Activated T-helper 17 cell treated with anti-CD3 and anti-CD28 coated beads, Interleukin-2, amount 50 U/mL, for 72 hours (primary cell): ENCODE results near the gene PTPRM. TPM values are rescaled to one million over a fixed set of nuclear protein-coding genes. Genes with fewer than 3 reads are reported as not detected.

Experiments used
- ATAC-seq: fragments of 150-1000 bp; cut with Tn5 transposase; replicated peaks from 2 replicates; pipeline ENCODE4 v1.10.0; 2021; ENCODE audit warnings: mild to moderate bottlenecking, moderate library complexity
- H3K27ac Mint-ChIP-seq: one replicate; pipeline ENCODE4 v1.8.0; 2022; ENCODE audit warnings: mixed read lengths
- H3K27me3 Mint-ChIP-seq: one replicate; pipeline ENCODE4 v1.8.0; 2022; ENCODE audit warnings: mixed read lengths
- H3K36me3 Mint-ChIP-seq: one replicate; pipeline ENCODE4 v1.8.0; 2022; ENCODE audit warnings: low read depth, mild to moderate bottlenecking, mixed read lengths
- H3K4me1 Mint-ChIP-seq: one replicate; pipeline ENCODE4 v1.8.0; 2022; ENCODE audit warnings: mixed read lengths
- H3K4me3 Mint-ChIP-seq: one replicate; pipeline ENCODE4 v1.8.0; 2022; ENCODE audit warnings: mild to moderate bottlenecking, mixed read lengths
- H3K9me3 Mint-ChIP-seq: one replicate; pipeline ENCODE4 v1.8.0; 2022; ENCODE audit warnings: mixed read lengths
- total RNA-seq, 2 donors: library from RNA; stranded (reverse); gene quantifications; one replicate each; pipeline ENCODE4 v1.2.3, GENCODE V29; 2022

PTPRM gene
- total RNA-seq, 2 donors from 2014 or later, result 7.5 to 24.5 TPM

DNA sequence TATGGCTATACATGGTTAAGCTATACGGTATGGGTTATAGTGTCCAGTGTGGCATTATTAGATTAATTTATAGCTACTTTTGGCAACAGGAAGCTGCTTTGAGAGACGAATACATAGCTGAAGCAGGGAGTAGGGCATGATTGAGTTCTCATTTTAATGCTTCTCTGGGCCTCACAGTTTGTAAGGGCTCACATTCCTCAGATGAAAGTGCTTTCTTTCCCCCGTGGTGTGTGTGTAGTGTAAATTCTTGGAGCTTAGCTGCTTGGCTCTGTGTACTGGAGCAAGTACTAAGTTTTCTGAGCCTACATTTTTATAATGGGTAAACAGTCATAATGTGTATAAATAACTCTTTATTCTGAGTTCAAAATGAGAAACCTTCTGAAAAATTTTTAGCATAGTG, 173.7 kb downstream of the PTPRM start:
- Mint-ChIP-seq H3K27me3 (no peaks in the 10 kb centered on the region), H3K9me3 (peaks cover 5% of the 10 kb centered on the region), H3K4me3 (no peak overlapping the region), H3K36me3 (no peaks in the 10 kb centered on the region), H3K4me1 (no peaks in the 10 kb centered on the region), H3K27ac (no peak overlapping the region)
- no peak for ATAC-seq

DNA sequence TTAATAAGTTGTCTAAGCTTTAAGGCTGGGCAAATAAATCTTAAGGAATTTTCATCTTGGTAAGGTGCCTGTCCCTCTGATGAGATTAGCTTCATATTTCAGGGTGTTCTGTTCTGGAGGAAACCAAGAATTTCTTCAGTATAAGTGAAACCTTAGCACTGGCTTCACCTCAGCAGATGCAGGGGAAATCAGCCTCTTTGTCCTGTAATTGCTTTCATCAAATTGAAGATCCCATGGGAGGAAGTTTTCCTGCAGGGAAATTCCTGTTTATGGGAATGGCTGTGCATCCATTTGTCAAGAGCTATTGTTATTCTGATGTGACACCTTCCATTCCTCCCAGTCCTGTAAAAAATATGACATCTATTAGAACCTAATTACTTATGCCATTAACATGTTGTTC, 174.5 kb downstream of the PTPRM start:
- Mint-ChIP-seq H3K27me3 (no peaks in the 10 kb centered on the region), H3K27ac (no peak overlapping the region), H3K9me3 (peaks cover 7% of the 10 kb centered on the region), H3K4me1 (peaks cover under 1% of the 10 kb centered on the region), H3K4me3 (no peak overlapping the region), H3K36me3 (no peaks in the 10 kb centered on the region)
- no peak for ATAC-seq

DNA sequence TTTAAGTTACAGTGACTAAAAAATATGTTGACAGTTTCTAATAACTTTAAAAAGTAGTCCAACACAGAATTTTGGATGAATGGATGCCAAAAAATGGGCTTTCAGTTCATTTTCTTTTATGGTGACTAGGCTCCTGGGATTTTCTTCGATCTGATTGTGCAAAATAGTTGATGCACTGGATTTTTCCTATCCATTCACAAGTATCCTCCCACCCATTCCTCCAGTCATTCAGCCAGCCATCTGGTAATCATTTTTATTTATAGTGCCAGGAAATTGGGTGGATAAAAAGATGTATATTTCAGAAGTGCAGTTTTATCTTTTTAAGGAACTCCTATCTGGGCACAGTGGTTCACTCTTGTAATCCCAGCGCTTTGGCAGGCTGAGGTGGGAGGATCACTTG, 175.1 kb downstream of the PTPRM start:
- no peak overlapping the region for H3K27ac Mint-ChIP-seq
- no peaks in the 10 kb centered on the region for H3K27me3 Mint-ChIP-seq
- H3K4me1 Mint-ChIP-seq, result peaks cover 5% of the 10 kb centered on the region
- H3K36me3 Mint-ChIP-seq, result no peaks in the 10 kb centered on the region
- peaks cover 7% of the 10 kb centered on the region for H3K9me3 Mint-ChIP-seq
- H3K4me3 Mint-ChIP-seq, result no peak overlapping the region
- no peak for ATAC-seq

DNA sequence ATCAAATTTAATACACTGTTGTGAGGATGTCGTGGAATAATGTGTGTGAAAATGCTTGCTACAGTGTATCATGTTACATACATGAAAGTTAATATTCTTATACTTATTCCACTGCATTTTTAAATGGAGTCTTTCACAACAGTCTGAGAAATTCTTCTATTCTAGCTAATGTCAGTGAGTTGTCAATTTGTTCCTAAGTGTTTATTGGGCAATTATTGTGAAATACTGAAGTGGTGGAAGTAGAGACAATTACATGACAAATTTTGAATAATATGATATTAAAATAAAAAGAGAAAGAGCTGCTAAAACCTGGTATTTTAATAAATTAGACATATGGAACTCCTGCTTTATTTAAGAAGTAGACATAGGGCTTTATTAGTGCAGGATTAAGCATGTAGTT, 176.1 kb downstream of the PTPRM start:
- ATAC-seq, result no peak
- no peaks in the 10 kb centered on the region for H3K36me3 Mint-ChIP-seq
- H3K27ac Mint-ChIP-seq, result no peak overlapping the region
- peaks cover 5% of the 10 kb centered on the region for H3K4me1 Mint-ChIP-seq
- H3K9me3 Mint-ChIP-seq, result peaks cover 7% of the 10 kb centered on the region
- H3K4me3 Mint-ChIP-seq, result no peak overlapping the region
- no peaks in the 10 kb centered on the region for H3K27me3 Mint-ChIP-seq

DNA sequence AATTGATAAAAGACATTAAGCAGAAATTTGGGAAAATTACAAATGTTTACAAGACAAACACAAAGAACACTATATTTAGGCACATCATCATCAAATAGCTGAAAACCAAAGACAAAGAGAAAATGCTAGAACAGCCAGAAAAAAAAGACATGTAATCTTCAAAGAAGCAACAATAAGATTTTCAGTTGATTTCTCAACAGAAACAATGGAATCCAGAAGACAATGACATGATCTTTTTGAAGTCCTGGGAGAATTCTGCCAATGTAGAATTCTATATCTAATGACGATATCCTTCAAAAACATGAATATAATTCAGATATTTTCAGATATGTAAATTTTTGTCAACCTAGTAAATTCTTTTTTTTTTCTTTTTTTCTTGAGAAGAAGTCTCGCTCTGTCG, 179.0 kb downstream of the PTPRM start:
- Mint-ChIP-seq H3K4me3 (no peak overlapping the region), H3K36me3 (no peaks in the 10 kb centered on the region), H3K4me1 (peaks cover 5% of the 10 kb centered on the region), H3K27me3 (no peaks in the 10 kb centered on the region), H3K9me3 (peaks cover 7% of the 10 kb centered on the region), H3K27ac (no peak overlapping the region)
- no peak for ATAC-seq

DNA sequence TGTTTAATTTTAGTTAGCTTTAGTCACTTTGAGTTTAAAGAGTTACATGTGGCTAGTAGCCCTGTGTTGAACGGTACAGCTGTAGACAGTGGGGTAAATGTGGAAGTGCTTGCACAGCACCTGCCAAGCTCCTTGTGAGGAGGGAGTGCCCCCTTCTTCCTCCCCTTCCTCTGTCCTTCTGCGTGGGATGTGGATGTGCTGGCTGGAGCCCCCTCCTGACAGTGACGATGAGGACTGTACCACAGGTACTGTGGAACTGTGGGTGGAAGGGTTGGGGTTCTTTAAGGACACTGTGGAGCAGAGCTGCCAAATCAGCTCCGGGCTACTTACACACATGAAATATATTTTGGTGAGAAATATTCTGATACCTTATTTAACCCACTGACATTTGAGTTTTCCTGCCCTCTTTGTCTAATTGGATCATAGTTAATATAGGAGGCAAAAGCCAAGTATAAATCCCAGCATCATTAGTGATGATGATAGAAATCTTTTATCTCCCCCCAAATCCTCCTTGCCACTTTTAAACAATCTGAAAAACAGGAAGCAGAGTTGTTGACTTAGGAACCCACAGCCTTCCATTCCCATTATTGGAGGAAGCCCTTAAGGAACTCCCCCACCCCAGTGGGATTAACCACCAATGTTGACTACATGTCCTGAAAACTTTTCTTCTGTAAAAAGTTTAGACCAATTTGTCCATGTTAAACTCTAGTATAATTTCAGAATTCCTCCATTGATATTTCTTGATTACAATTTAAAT, 181.3 kb downstream of the PTPRM start:
- Mint-ChIP-seq H3K4me1 (peaks cover 5% of the 10 kb centered on the region), H3K36me3 (no peaks in the 10 kb centered on the region), H3K4me3 (no peak overlapping the region), H3K27ac (no peak overlapping the region), H3K27me3 (no peaks in the 10 kb centered on the region), H3K9me3 (peaks cover 7% of the 10 kb centered on the region)
- no peak for ATAC-seq

DNA sequence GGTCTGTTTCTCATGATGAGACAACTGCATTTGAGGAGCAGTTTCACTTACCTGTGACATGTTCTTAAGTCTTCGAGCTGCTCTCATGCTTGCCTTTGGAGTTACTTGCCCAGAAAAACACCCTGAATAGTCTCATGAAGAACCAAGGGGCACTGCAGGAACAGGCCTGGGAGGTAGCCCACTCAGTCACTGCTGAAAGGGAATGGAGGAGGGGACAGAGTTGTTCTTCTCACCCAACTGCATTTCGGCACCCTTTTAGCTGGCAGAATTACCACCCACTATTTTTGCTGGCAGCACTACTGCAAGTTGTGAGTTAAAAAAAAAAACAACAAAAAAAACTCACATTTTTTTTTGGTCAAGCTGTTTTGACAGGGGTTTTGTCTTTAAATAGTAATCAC, 181.9 kb downstream of the PTPRM start:
- no peak for ATAC-seq
- Mint-ChIP-seq H3K27ac (no peak overlapping the region), H3K9me3 (peaks cover 7% of the 10 kb centered on the region), H3K36me3 (no peaks in the 10 kb centered on the region), H3K27me3 (no peaks in the 10 kb centered on the region), H3K4me1 (peaks cover 5% of the 10 kb centered on the region), H3K4me3 (no peak overlapping the region)

DNA sequence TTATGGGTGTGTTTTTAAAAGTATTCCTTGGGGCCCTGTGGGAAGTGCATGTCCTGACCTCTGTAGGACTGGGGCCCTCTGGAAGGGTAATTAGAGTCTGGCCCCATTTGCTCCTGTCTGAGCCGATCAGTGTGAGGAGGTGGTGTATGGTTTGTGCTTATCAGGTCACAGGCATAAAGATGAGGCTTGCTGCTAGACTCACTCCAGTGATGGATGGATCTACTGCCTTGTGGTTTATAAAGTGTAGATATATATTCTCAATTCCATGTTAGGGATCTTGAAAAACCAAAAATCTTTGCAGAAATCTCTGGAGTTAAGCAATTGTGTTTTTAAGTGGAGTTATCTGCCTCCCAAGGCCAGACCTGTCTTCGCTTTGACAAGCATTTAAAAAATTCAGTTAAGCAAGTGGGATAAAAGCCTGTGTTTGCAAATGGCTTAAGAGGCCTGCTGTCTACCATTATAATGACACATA, 182.4 kb downstream of the PTPRM start:
- Mint-ChIP-seq H3K4me3 (no peak overlapping the region), H3K36me3 (no peaks in the 10 kb centered on the region)
- no peak for ATAC-seq

DNA sequence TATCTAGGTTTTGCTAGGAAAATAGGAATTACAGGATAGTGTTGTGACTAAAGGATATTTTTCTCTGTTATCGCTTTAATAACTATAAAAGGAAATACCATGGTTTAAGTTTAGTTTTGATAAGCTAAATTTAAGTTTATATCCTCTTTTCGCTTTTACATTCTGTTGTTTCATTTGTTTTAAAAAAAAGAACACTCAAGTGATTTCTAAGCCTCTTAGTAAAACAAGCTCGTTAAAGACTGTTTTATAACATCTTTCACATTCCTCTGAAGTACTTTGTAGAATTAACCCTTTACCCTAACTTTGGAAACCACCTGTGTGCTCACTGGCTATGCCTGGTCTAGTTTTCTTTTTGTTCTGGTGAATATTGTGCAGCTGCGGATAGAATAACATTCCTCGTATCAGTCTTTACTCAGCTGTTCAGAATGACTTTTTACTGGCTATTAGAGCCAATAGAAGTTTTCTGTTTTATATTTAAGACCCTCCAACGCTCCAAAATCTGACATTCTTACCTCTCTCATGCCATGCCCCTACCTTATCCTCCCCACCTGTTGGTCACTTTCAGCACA, 183.1 kb downstream of the PTPRM start:
- H3K4me1 Mint-ChIP-seq, result peaks cover 5% of the 10 kb centered on the region
- H3K27me3 Mint-ChIP-seq, result no peaks in the 10 kb centered on the region
- H3K4me3 Mint-ChIP-seq, result no peak overlapping the region
- H3K27ac Mint-ChIP-seq, result no peak overlapping the region
- H3K9me3 Mint-ChIP-seq, result peaks cover 7% of the 10 kb centered on the region
- H3K36me3 Mint-ChIP-seq, result no peaks in the 10 kb centered on the region
- no peak for ATAC-seq

More for the DNA sequence above, 182.4 kb downstream of the PTPRM start:
- H3K9me3 Mint-ChIP-seq, result peaks cover 7% of the 10 kb centered on the region
- no peaks in the 10 kb centered on the region for H3K27me3 Mint-ChIP-seq
- H3K27ac Mint-ChIP-seq, result no peak overlapping the region
- peaks cover 5% of the 10 kb centered on the region for H3K4me1 Mint-ChIP-seq

DNA sequence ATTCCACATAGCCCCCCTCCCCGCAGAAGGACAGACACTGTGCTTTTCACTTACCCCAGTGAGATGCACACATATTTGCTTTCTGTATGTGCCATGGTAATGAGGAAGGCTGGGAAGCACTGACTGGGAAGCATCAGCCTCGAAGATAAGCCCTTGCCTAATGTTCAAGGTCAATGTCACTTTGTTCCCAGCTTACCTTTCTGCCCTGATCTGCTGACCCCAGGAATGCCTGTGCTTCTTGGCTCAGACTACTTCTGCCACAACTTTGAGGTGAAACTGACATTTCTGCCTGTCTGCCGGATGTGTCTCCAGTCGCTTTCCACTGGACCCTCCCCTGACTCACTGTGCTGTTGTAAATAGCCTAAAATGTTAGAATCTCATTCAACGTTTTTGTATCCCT, 183.8 kb downstream of the PTPRM start:
- H3K27me3 Mint-ChIP-seq, result no peaks in the 10 kb centered on the region
- no peaks in the 10 kb centered on the region for H3K36me3 Mint-ChIP-seq
- H3K9me3 Mint-ChIP-seq, result peaks cover 4% of the 10 kb centered on the region
- no peak overlapping the region for H3K27ac Mint-ChIP-seq
- H3K4me1 Mint-ChIP-seq, result peaks cover 5% of the 10 kb centered on the region
- H3K4me3 Mint-ChIP-seq, result no peak overlapping the region
- ATAC-seq, result no peak

DNA sequence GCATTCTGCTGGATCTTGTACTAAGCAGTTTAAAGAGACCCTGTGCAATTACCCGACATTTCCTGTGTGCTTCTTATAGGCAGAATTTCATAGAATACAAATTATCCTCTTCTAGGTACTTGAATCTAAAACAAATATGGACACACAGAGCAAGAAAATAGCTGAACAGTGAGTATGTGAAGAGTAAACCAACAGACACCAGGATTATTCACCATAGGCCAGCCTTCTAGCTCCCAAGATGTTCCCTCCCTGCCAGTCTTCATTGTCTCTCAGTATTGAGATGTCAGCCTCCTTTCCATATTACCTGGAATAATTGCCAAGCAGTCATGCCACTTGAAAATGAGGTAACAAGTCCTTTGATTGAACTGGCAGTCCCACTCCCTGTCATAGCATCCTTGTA, 187.1 kb downstream of the PTPRM start:
- no peak for ATAC-seq
- H3K4me3 Mint-ChIP-seq, result no peak overlapping the region
- H3K27me3 Mint-ChIP-seq, result no peaks in the 10 kb centered on the region
- no peak overlapping the region for H3K27ac Mint-ChIP-seq
- H3K4me1 Mint-ChIP-seq, result no peaks in the 10 kb centered on the region
- no peaks in the 10 kb centered on the region for H3K36me3 Mint-ChIP-seq
- no peaks in the 10 kb centered on the region for H3K9me3 Mint-ChIP-seq

DNA sequence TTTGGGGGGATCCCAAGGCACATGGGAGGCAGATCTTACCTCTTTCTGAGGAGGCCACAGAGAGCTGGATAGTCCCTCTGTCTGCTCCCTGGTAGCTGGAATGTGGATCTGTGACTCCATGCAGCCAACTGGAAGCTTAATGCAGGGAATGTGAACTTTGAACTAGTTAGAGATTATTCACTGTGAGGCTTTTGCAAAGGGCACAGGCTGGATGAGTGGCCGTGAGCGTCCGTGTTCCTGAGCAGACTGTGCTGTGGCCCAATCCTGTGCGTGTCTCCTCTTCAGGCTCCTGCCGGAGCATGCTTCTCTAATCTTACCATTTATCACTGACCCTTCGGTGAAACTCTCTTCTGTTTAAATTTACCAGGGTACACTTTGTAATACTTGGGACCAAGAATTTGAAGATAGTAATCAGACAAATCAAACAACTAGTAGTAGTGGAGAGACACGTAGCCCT, 187.6 kb downstream of the PTPRM start:
- H3K9me3 Mint-ChIP-seq, result no peaks in the 10 kb centered on the region
- H3K27ac Mint-ChIP-seq, result no peak overlapping the region
- no peaks in the 10 kb centered on the region for H3K27me3 Mint-ChIP-seq
- no peak for ATAC-seq
- H3K36me3 Mint-ChIP-seq, result no peaks in the 10 kb centered on the region
- no peaks in the 10 kb centered on the region for H3K4me1 Mint-ChIP-seq
- no peak overlapping the region for H3K4me3 Mint-ChIP-seq

DNA sequence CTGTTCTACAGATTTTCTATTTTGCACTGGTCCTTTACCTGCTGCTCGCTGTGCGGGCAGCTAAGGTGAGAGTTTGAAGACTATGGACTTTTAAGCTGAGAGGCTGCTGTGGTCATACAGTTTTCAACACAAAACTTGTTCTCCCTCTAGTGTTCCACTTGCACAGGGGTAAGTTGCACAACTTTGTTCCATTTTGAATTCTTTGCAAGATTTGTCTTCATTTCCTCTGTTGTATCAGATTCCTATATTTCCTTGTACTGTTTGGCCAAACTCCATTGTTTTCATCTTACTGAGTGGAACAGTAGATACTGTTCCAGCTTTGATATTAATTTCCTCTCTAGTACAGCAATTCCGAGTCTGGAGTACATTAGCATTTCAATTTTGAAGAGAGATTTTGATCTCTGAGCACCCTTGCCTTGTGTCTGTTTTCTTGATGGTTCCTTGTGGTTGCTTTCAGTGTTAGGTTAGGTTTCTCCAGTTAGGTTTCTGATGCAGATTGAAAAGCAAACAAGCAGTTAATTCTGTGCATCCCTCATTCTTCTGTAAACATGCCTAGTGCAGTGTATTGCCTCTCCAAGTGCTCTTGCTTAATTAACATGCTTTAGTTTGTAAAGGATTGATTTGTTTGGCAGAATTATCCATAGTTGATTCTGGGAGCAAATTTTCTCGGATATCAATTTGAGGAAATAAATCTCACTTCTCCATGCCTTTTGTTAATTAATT, 188.8 kb downstream of the PTPRM start:
- Mint-ChIP-seq H3K9me3 (no peaks in the 10 kb centered on the region), H3K36me3 (no peaks in the 10 kb centered on the region), H3K27me3 (no peaks in the 10 kb centered on the region)

DNA sequence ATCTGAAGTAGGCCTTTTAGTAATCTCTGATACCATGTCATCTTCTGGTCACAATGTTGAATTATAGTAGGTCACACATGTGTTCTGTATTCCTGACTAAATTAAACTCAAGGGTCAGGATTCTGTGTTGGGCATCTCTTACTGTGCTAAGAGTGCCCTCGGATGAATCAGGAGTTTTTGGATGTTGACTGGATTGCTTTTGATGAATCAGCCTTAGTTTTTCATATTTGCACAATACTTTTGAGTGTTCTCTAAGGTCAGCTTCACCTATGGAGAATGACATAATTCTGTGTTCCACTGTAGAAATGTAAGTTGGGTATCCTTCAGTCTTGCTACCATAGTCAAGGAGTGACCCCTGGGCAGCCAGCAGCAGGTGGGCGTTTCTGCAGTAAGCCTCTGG, 190.1 kb downstream of the PTPRM start:
- Mint-ChIP-seq H3K4me3 (no peak overlapping the region), H3K9me3 (peaks cover 3% of the 10 kb centered on the region), H3K27ac (no peak overlapping the region), H3K4me1 (no peaks in the 10 kb centered on the region), H3K27me3 (no peaks in the 10 kb centered on the region), H3K36me3 (no peaks in the 10 kb centered on the region)
- no peak for ATAC-seq

More for the DNA sequence above, 188.8 kb downstream of the PTPRM start:
- no peaks in the 10 kb centered on the region for H3K4me1 Mint-ChIP-seq
- H3K27ac Mint-ChIP-seq, result no peak overlapping the region
- H3K4me3 Mint-ChIP-seq, result no peak overlapping the region
- ATAC-seq, result no peak

DNA sequence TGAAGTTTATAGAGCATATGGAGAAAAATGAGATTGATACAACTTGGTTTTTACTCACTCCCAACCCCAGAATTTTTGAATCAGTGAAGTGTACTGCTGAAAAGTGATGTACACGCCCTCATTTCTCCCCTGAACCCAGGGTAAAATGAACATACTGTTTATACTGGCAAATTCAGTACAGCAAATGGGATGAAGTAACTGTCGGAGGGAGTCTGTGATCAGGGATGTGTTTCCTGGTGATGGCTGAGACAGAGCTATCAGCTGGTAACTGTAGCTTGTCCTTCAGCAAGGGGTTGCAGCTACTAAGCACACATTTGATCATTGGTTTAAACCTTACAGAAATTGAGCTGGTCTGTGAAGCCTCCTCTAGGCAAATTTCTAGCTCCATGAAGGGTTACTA, 191.6 kb downstream of the PTPRM start:
- no peak for ATAC-seq
- Mint-ChIP-seq H3K4me1 (no peaks in the 10 kb centered on the region), H3K4me3 (no peak overlapping the region), H3K9me3 (peaks cover 3% of the 10 kb centered on the region), H3K27me3 (no peaks in the 10 kb centered on the region), H3K36me3 (no peaks in the 10 kb centered on the region), H3K27ac (no peak overlapping the region)
